ENCODE results near the gene ERV3-1.
"Not testable (repeated sequence)": the region's sequence is repeated elsewhere in the genome, so short reads cannot be mapped to it uniquely, and the experiment has no call there.

Gene ERV3-1

DNA sequence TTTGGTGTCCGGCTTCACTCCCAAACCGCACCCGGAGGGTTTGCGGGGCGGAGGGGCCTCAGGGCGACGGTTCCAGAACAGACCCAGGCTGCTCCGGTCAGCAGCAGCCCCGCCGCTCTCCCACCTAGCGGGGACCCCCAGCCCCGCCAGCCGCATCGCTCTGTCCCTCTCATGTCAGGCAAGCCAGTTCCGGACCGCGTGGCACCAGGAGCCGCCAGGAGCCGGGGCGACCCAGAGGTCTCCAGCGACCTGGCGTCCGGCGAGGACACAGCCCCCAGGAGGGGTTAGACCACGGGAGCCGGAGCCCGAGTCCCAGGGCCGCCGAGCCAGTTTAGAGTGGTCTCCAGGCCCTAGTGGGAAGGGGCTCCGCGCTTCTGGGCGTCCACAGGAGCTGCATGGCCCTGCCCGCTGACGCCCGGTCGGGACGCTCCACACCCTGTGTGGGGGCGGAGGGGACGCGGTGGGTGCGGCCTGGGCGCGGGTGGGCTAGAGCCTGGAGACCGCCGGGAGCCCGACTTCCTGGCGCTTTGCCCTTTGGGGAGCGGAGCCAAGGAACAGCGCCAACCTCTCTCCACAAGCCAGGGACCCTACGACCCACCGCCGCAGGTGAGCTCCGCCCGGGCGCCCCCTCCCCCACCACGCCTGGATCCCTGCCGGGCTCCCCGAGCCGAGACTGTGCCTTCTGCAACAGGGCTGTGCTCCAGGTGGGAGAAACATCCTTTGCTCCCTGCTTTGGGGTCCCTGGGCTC lies 59.1 kb downstream of the ERV3-1 start:
- no peak overlapping the region for H3K14ac ChIP-seq (ENCODE audit: low read length in 2 of 2)
- H2BK5ac ChIP-seq (ENCODE audit: low read depth, low read length, poor library complexity, severe bottlenecking): no peak overlapping the region
- H2BK12ac ChIP-seq (ENCODE audit: low read length in 2 of 2): no peak overlapping the region
- no peak overlapping the region for H3K4me2 ChIP-seq (ENCODE audit: low read length, poor library complexity, severe bottlenecking)
- no peaks in the 10 kb centered on the region for H3K9me3 ChIP-seq (ENCODE audit: control insufficient read depth, low read length)
- H3K4me1 ChIP-seq (ENCODE audit: control insufficient read depth, insufficient read depth, low read depth, low read length): peaks cover 5% of the 10 kb centered on the region
- H3K4me3 ChIP-seq (ENCODE audit: insufficient read depth in 1 of 2, low read depth in 1 of 2, low read length in 2 of 2): peak overlapping the region in 1 of 2 experiments; percentile 33
- no peak overlapping the region for H3K18ac ChIP-seq (ENCODE audit: low read depth in 1 of 2, low read length in 2 of 2)
- H3K36me3 ChIP-seq (ENCODE audit: control insufficient read depth in 1 of 2, insufficient read depth in 2 of 2, low read depth in 1 of 2, low read length in 2 of 2): no peaks in the 10 kb centered on the region
- no peak overlapping the region for H2AFZ ChIP-seq (ENCODE audit: low read depth, low read length)
- no peak overlapping the region for H3K4ac ChIP-seq (ENCODE audit: low read depth in 1 of 2, low read length in 2 of 2)
- peak overlapping the region in 1 of 2 experiments; percentile 87 for H3K23ac ChIP-seq (ENCODE audit: low read length in 2 of 2)
- no peak for DNase-seq
- WGBS: 9% methylated on average over 59 of the region's 59 CpGs
- peaks cover 11 to 36% of the 10 kb centered on the region in 2 experiments for H3K27me3 ChIP-seq (ENCODE audit: control insufficient read depth in 1 of 2, insufficient read depth in 1 of 2, low read length in 2 of 2)
- no peak overlapping the region for H4K8ac ChIP-seq (ENCODE audit: low read length)
- H2AK5ac ChIP-seq (ENCODE audit: low read length, severe bottlenecking): no peak overlapping the region
- no peak overlapping the region for H4K91ac ChIP-seq (ENCODE audit: low read length)
- no peaks in the 10 kb centered on the region for H3K79me1 ChIP-seq (replicated peaks; ENCODE audit: low read length, poor library complexity, severe bottlenecking)
- no peak overlapping the region for H2BK120ac ChIP-seq (ENCODE audit: low read depth, low read length)
- no peak overlapping the region for H3K27ac ChIP-seq (ENCODE audit: low read length, poor library complexity, severe bottlenecking)
- H3K9ac ChIP-seq (ENCODE audit: low read length): no peak overlapping the region
- H2BK15ac ChIP-seq (ENCODE audit: low read depth, poor library complexity, severe bottlenecking): no peak overlapping the region

DNA sequence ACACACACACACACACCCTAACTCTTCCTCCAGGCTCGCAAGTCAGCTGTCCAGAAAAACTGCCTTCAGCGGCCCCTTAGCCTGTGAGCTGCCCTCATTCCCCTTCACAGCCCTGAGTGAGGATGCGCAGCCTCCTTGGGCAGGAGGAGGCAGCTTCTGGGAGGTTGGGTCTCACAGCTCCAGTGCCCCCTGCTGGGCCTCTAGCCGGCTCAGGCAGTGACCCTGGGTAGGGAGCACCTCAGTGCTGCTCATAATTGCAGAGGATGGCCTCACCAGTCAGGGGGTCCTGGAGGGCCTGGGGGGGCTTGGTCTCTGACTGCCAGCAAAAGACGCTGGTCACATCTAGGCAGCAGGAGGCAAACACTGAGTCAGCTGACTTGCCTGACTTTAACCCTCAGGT lies 59.7 kb downstream of the ERV3-1 start:
- H2AFZ ChIP-seq (ENCODE audit: low read depth, low read length): no peak overlapping the region
- peaks cover 11 to 36% of the 10 kb centered on the region in 2 experiments for H3K27me3 ChIP-seq (ENCODE audit: control insufficient read depth in 1 of 2, insufficient read depth in 1 of 2, low read length in 2 of 2)
- peaks cover 5% of the 10 kb centered on the region for H3K4me1 ChIP-seq (ENCODE audit: control insufficient read depth, insufficient read depth, low read depth, low read length)
- no peak overlapping the region for H2AK5ac ChIP-seq (ENCODE audit: low read length, severe bottlenecking)
- 26% methylated on average over 5 of the region's 5 CpGs for WGBS
- H2BK120ac ChIP-seq (ENCODE audit: low read depth, low read length): no peak overlapping the region
- no peak overlapping the region for H4K91ac ChIP-seq (ENCODE audit: low read length)
- no peak overlapping the region for H3K23ac ChIP-seq (ENCODE audit: low read length in 2 of 2)
- H3K79me1 ChIP-seq (replicated peaks; ENCODE audit: low read length, poor library complexity, severe bottlenecking): no peaks in the 10 kb centered on the region
- no peak overlapping the region for H2BK15ac ChIP-seq (ENCODE audit: low read depth, poor library complexity, severe bottlenecking)
- H3K4me3 ChIP-seq (ENCODE audit: insufficient read depth in 1 of 2, low read depth in 1 of 2, low read length in 2 of 2): no peak overlapping the region
- no peak overlapping the region for H3K9ac ChIP-seq (ENCODE audit: low read length)
- no peaks in the 10 kb centered on the region for H3K9me3 ChIP-seq (ENCODE audit: control insufficient read depth, low read length)
- no peak overlapping the region for H3K4ac ChIP-seq (ENCODE audit: low read depth in 1 of 2, low read length in 2 of 2)
- no peak overlapping the region for H2BK12ac ChIP-seq (ENCODE audit: low read length in 2 of 2)
- no peak overlapping the region for H3K18ac ChIP-seq (ENCODE audit: low read depth in 1 of 2, low read length in 2 of 2)
- H3K4me2 ChIP-seq (ENCODE audit: low read length, poor library complexity, severe bottlenecking): no peak overlapping the region
- no peak overlapping the region for H3K27ac ChIP-seq (ENCODE audit: low read length, poor library complexity, severe bottlenecking)
- H2BK5ac ChIP-seq (ENCODE audit: low read depth, low read length, poor library complexity, severe bottlenecking): no peak overlapping the region
- no peaks in the 10 kb centered on the region for H3K36me3 ChIP-seq (ENCODE audit: control insufficient read depth in 1 of 2, insufficient read depth in 2 of 2, low read depth in 1 of 2, low read length in 2 of 2)
- H3K14ac ChIP-seq (ENCODE audit: low read length in 2 of 2): no peak overlapping the region
- no peak for DNase-seq
- H4K8ac ChIP-seq (ENCODE audit: low read length): no peak overlapping the region

DNA sequence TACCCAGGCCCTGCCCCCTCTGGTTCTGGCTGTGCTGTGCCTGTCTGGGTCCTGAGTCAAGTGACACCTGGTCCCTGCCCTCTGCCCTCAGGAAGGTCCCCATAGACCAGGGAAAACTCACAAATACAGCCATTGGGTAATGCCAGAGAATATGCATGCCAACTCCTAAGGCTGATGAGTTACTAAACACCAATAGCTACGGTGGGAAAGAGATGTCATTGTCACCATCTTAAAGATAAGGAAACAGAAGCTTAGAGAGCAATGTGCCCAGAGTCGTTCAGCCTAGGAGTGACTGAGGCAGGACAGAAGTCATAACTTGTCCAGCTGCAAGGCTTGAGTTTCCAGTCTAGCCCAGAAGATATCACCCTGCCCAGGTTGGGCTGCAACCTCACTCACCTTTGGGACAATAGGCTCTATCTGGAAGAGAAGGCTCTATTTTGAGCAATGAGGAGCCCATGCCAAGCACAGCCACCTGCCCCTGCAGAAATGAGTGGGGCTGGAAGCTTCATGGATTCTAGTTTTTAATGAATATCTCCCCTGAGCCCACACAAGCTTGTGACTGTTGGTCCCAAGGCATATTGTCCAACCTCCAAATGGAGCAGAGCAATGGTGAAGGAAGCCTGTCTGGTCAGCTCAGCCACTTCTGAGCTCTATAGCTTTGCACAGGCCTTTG lies 60.8 kb downstream of the ERV3-1 start:
- Histone ChIP-seq H3K4me2 (ENCODE audit: low read length, poor library complexity, severe bottlenecking) (no peak overlapping the region), H3K79me1 (replicated peaks; ENCODE audit: low read length, poor library complexity, severe bottlenecking) (no peaks in the 10 kb centered on the region), H2AK5ac (ENCODE audit: low read length, severe bottlenecking) (no peak overlapping the region), H2BK15ac (ENCODE audit: low read depth, poor library complexity, severe bottlenecking) (no peak overlapping the region), H4K8ac (ENCODE audit: low read length) (no peak overlapping the region), H3K4me3 (ENCODE audit: insufficient read depth in 1 of 2, low read depth in 1 of 2, low read length in 2 of 2) (no peak overlapping the region), H3K14ac (ENCODE audit: low read length in 2 of 2) (no peak overlapping the region), H2BK5ac (ENCODE audit: low read depth, low read length, poor library complexity, severe bottlenecking) (no peak overlapping the region), H2BK12ac (ENCODE audit: low read length in 2 of 2) (no peak overlapping the region), H3K36me3 (ENCODE audit: control insufficient read depth in 1 of 2, insufficient read depth in 2 of 2, low read depth in 1 of 2, low read length in 2 of 2) (no peaks in the 10 kb centered on the region), H3K23ac (ENCODE audit: low read length in 2 of 2) (no peak overlapping the region), H2BK120ac (ENCODE audit: low read depth, low read length) (no peak overlapping the region), H3K27me3 (ENCODE audit: control insufficient read depth in 1 of 2, insufficient read depth in 1 of 2, low read length in 2 of 2) (peaks cover 11 to 36% of the 10 kb centered on the region in 2 experiments), H3K27ac (ENCODE audit: low read length, poor library complexity, severe bottlenecking) (no peak overlapping the region), H3K9ac (ENCODE audit: low read length) (no peak overlapping the region), H2AFZ (ENCODE audit: low read depth, low read length) (no peak overlapping the region), H4K91ac (ENCODE audit: low read length) (no peak overlapping the region), H3K4me1 (ENCODE audit: control insufficient read depth, insufficient read depth, low read depth, low read length) (peaks cover 5% of the 10 kb centered on the region), H3K4ac (ENCODE audit: low read depth in 1 of 2, low read length in 2 of 2) (no peak overlapping the region), H3K9me3 (ENCODE audit: control insufficient read depth, low read length) (no peaks in the 10 kb centered on the region), H3K18ac (ENCODE audit: low read depth in 1 of 2, low read length in 2 of 2) (no peak overlapping the region)
- DNase-seq: no peak
- 61% methylated on average over 2 of the region's 2 CpGs for WGBS

DNA sequence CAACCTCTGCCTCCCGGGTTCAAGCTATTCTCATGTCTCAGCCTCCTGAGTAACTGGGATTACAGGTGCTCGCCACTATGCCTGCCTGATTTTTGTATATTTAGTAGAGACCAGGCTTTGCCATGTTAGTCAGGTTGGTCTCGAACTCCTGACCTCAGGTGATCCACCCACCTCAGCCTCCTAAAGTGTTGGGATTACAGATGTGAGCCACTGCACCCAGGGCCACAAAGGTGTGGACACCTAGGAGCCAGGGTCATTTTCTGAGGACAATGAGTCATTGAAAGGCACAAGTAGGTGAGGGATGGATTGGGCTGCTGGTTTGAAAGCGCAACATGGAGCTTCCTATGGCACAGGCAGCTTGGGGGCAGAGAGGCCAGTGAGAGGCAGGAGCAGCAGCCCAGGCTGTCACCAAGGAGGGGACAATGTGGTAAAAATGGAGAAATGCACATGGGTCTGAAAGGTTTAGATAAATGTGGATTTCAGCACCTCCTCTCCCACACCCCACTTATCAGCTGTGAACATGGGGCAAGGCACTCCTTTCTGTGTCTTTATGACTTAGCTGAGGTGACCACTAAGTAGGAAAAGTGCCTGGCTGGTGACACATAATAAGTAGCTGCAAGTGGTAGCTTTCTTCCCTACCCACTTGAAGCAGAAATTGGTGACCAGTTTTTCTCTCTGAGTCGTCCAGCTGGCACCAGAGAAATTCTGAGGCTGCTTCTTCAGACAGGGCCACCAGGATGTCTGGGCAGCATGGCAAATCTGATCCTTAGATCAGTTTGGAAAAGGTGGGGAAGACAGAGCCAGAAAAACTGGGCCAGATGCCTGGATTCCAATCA lies 61.6 kb downstream of the ERV3-1 start:
- not testable (repeated sequence) for H3K9me3 ChIP-seq (ENCODE audit: control insufficient read depth, low read length); H2BK12ac ChIP-seq (ENCODE audit: low read length in 2 of 2); H2AFZ ChIP-seq (ENCODE audit: low read depth, low read length); H4K91ac ChIP-seq (ENCODE audit: low read length); H3K23ac ChIP-seq (ENCODE audit: low read length in 2 of 2); H2BK120ac ChIP-seq (ENCODE audit: low read depth, low read length); H2BK15ac ChIP-seq (ENCODE audit: low read depth, poor library complexity, severe bottlenecking); H4K8ac ChIP-seq (ENCODE audit: low read length); H3K4me3 ChIP-seq (ENCODE audit: insufficient read depth in 1 of 2, low read depth in 1 of 2, low read length in 2 of 2); H3K4me1 ChIP-seq (ENCODE audit: control insufficient read depth, insufficient read depth, low read depth, low read length); H2BK5ac ChIP-seq (ENCODE audit: low read depth, low read length, poor library complexity, severe bottlenecking); H2AK5ac ChIP-seq (ENCODE audit: low read length, severe bottlenecking); H3K4ac ChIP-seq (ENCODE audit: low read depth in 1 of 2, low read length in 2 of 2); H3K27ac ChIP-seq (ENCODE audit: low read length, poor library complexity, severe bottlenecking); DNase-seq; H3K79me1 ChIP-seq (replicated peaks; ENCODE audit: low read length, poor library complexity, severe bottlenecking); H3K36me3 ChIP-seq (ENCODE audit: control insufficient read depth in 1 of 2, insufficient read depth in 2 of 2, low read depth in 1 of 2, low read length in 2 of 2); H3K14ac ChIP-seq (ENCODE audit: low read length in 2 of 2); H3K4me2 ChIP-seq (ENCODE audit: low read length, poor library complexity, severe bottlenecking); H3K9ac ChIP-seq (ENCODE audit: low read length); H3K18ac ChIP-seq (ENCODE audit: low read depth in 1 of 2, low read length in 2 of 2)
- H3K27me3 ChIP-seq (ENCODE audit: control insufficient read depth in 1 of 2, insufficient read depth in 1 of 2, low read length in 2 of 2): peaks cover 11 to 36% of the 10 kb centered on the region in 2 experiments
- WGBS: 76% methylated on average over 5 of the region's 5 CpGs

All from mesenchymal stem cell (in vitro differentiated cells and primary cell).